Activated CD8-positive, alpha-beta T cell treated with anti-CD3 and anti-CD28 coated beads for 36 hours (primary cell): ENCODE measurements around the gene FBXL13. TPM values are rescaled to one million over a fixed set of nuclear protein-coding genes. Genes with fewer than 3 reads are reported as not detected.

Source experiments
- ATAC-seq: fragments of 200-7000 bp; cut with Tn5 transposase; one replicate; pipeline ENCODE4 v1.10.0; 2021; ENCODE audit warnings: mild to moderate bottlenecking, moderate library complexity
- CTCF ChIA-PET: fragments of 350-600 bp; sonication (Branson Sonifier 250); formaldehyde crosslinking; loops from one replicate; lab custom pipeline; 2021; ENCODE audit warnings: antibody characterized with exemption; lab: Charles Lee
- POLR2A ChIA-PET: fragments of 350-600 bp; sonication (Branson Sonifier 250); formaldehyde crosslinking; loops from one replicate; lab custom pipeline; 2021; ENCODE audit warnings: antibody characterized with exemption; lab: Charles Lee
- DNase-seq: peaks from one replicate; pipeline ENCODE4 v3.0.0-alpha.2; 2020
- H3K27ac Mint-ChIP-seq: one replicate; pipeline ENCODE4 v1.8.0; 2021; ENCODE audit warnings: mild to moderate bottlenecking, mixed read lengths
- H3K27me3 Mint-ChIP-seq: one replicate; pipeline ENCODE4 v1.8.0; 2021; ENCODE audit warnings: mixed read lengths
- H3K36me3 Mint-ChIP-seq: one replicate; pipeline ENCODE4 v1.8.0; 2021; ENCODE audit warnings: low read depth, mixed read lengths
- H3K4me1 Mint-ChIP-seq: one replicate; pipeline ENCODE4 v1.8.0; 2021; ENCODE audit warnings: low read depth, mixed read lengths
- H3K4me3 Mint-ChIP-seq: one replicate; pipeline ENCODE4 v1.8.0; 2021; ENCODE audit warnings: mild to moderate bottlenecking, moderate library complexity, mixed read lengths
- H3K9me3 Mint-ChIP-seq: one replicate; pipeline ENCODE4 v1.8.0; 2021; ENCODE audit warnings: mixed read lengths
- CTCF ChIP-seq: fragments of 200-600 bp; IDR thresholded peaks from one replicate; pipeline ENCODE4 v1.8.0; 2022; ENCODE audit warnings: antibody characterized with exemption, mild to moderate bottlenecking
- intact Hi-C: fragments of 100-400 bp; cut with micrococcal nuclease; formaldehyde crosslinking; loops from one replicate; pipeline ENCODE4 v1.10.0; 2022
- total RNA-seq, 2 experiments: library from RNA; stranded (reverse); gene quantifications; one replicate each; pipeline ENCODE4 v1.2.3, GENCODE V29; 2021

Gene FBXL13
- total RNA-seq, 2 experiments from 2014 or later: 0.96 to 1.4 TPM

- H3K27ac Mint-ChIP-seq: no peak overlapping the region
- ATAC-seq (no peak), DNase-seq (no peak)
- CTCF ChIA-PET: no interaction called here
- POLR2A ChIA-PET: no interaction called here
- no peaks in the 10 kb centered on the region for H3K27me3 Mint-ChIP-seq
- H3K4me3 Mint-ChIP-seq: no peak overlapping the region
- TF ChIP-seq CTCF: no peak
- no peaks in the 10 kb centered on the region for H3K4me1 Mint-ChIP-seq
- no peaks in the 10 kb centered on the region for H3K36me3 Mint-ChIP-seq
- H3K9me3 Mint-ChIP-seq: no peaks in the 10 kb centered on the region
- intact Hi-C loops: no loop called here
These were observed 132.3 kb downstream of the FBXL13 start for GRCh38 chr7:102942181-102942866.

GRCh38 chr7:102938679-102939078 lies 135.9 kb downstream of the FBXL13 start:
- POLR2A ChIA-PET: no interaction called here
- ATAC-seq: no peak

GRCh38 chr7:102935450-102936115 lies 139.0 kb downstream of the FBXL13 start:
- H3K9me3 Mint-ChIP-seq: no peaks in the 10 kb centered on the region
- POLR2A ChIA-PET: no interaction called here
- no peak overlapping the region for H3K4me3 Mint-ChIP-seq
- TF ChIP-seq CTCF: no peak
- H3K4me1 Mint-ChIP-seq: no peaks in the 10 kb centered on the region
- no peaks in the 10 kb centered on the region for H3K27me3 Mint-ChIP-seq
- no peaks in the 10 kb centered on the region for H3K36me3 Mint-ChIP-seq
- CTCF ChIA-PET: no interaction called here
- DNase-seq (no peak), ATAC-seq (no peak)
- H3K27ac Mint-ChIP-seq: no peak overlapping the region
- intact Hi-C loops: no loop called here

More at GRCh38 chr7:102938679-102939078, 135.9 kb downstream of the FBXL13 start:
- H3K9me3 Mint-ChIP-seq: no peaks in the 10 kb centered on the region
- no peak for TF ChIP-seq CTCF
- H3K4me1 Mint-ChIP-seq: no peaks in the 10 kb centered on the region
- H3K4me3 Mint-ChIP-seq: no peak overlapping the region
- H3K27me3 Mint-ChIP-seq: no peaks in the 10 kb centered on the region
- intact Hi-C loops: no loop called here
- H3K36me3 Mint-ChIP-seq: no peaks in the 10 kb centered on the region
- DNase-seq: no peak
- H3K27ac Mint-ChIP-seq: no peak overlapping the region
- CTCF ChIA-PET: interaction anchor here (1.0 kb wide), 1 partner anchor 12 kb away, joined by 3 read pairs; no protein-coding TSS in a partner anchor

- intact Hi-C loops: no loop called here
- Mint-ChIP-seq H3K4me1 (no peaks in the 10 kb centered on the region), H3K4me3 (no peak overlapping the region), H3K36me3 (no peaks in the 10 kb centered on the region), H3K9me3 (no peaks in the 10 kb centered on the region), H3K27me3 (no peaks in the 10 kb centered on the region), H3K27ac (no peak overlapping the region)
- DNase-seq (no peak), ATAC-seq (no peak)
- ChIA-PET CTCF (no interaction called here), POLR2A (no interaction called here)
- TF ChIP-seq CTCF: no peak
These were observed 139.9 kb downstream of the FBXL13 start for GRCh38 chr7:102934701-102935100.

GRCh38 chr7:102934239-102934638 lies 140.4 kb downstream of the FBXL13 start:
- ChIA-PET POLR2A (no interaction called here), CTCF (no interaction called here)
- DNase-seq (no peak), ATAC-seq (no peak)
- no peak for TF ChIP-seq CTCF
- intact Hi-C loops: no loop called here
- Mint-ChIP-seq H3K9me3 (no peaks in the 10 kb centered on the region), H3K4me1 (no peaks in the 10 kb centered on the region), H3K27me3 (no peaks in the 10 kb centered on the region), H3K27ac (no peak overlapping the region), H3K36me3 (no peaks in the 10 kb centered on the region), H3K4me3 (no peak overlapping the region)
